ENCODE results near the gene CCNL2.

The CCNL2 gene

GRCh38 chr1:1391225-1391624, 7.9 kb downstream of the CCNL2 start (continued):
- TF ChIP-seq, protein P1, sequence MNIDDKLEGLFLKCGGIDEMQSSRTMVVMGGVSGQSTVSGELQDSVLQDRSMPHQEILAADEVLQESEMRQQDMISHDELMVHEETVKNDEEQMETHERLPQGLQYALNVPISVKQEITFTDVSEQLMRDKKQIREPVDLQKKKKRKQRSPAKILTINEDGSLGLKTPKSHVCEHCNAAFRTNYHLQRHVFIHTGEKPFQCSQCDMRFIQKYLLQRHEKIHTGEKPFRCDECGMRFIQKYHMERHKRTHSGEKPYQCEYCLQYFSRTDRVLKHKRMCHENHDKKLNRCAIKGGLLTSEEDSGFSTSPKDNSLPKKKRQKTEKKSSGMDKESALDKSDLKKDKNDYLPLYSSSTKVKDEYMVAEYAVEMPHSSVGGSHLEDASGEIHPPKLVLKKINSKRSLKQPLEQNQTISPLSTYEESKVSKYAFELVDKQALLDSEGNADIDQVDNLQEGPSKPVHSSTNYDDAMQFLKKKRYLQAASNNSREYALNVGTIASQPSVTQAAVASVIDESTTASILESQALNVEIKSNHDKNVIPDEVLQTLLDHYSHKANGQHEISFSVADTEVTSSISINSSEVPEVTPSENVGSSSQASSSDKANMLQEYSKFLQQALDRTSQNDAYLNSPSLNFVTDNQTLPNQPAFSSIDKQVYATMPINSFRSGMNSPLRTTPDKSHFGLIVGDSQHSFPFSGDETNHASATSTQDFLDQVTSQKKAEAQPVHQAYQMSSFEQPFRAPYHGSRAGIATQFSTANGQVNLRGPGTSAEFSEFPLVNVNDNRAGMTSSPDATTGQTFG (tag by site-specific recombination; IDR thresholded peaks at IDR 0.05; ENCODE audit: borderline replicate concordance), result no peak
- TF ChIP-seq ZNF138 (tag by site-specific recombination; IDR thresholded peaks at IDR 0.05; ENCODE audit: borderline replicate concordance), result no peak
- no peak for TF ChIP-seq SETDB1 (IDR thresholded peaks at IDR 0.05; ENCODE audit: insufficient read length, low read length)
- no peak for TF ChIP-seq ZNF157 (tag by site-specific recombination; IDR thresholded peaks at IDR 0.05)
- no peak for TF ChIP-seq ZNF366 (tag by site-specific recombination; conservative IDR thresholded peaks at IDR 0.05)

GRCh38 chr1:1390675-1391074, 8.5 kb downstream of the CCNL2 start:
- CTCF ChIA-PET, result interaction anchor here (0.6 to 2.2 kb wide), 2 partner anchors 13 to 18 kb away, joined by 4 to 9 read pairs; no protein-coding TSS in a partner anchor
- H3K4me3 ChIP-seq (ENCODE audit: low read depth, low read length), result no peak overlapping the region
- POLR2A ChIA-PET, result interaction anchor here (1.2 kb wide), 1 partner anchor 9 kb away, joined by 3 read pairs; no protein-coding TSS in a partner anchor
- H3K4me1 ChIP-seq (ENCODE audit: control insufficient read depth, insufficient read depth, low read length), result no peaks in the 10 kb centered on the region
- H3K27ac ChIP-seq (ENCODE audit: extremely low read depth, low read depth, low read length), result no peak overlapping the region
- no peaks in the 10 kb centered on the region for H3K9me3 ChIP-seq (ENCODE audit: control insufficient read depth, insufficient read depth, low read depth, low read length)
- H3K36me3 ChIP-seq (ENCODE audit: control insufficient read depth in 2 of 2, insufficient read depth in 1 of 2, low read length in 2 of 2), result peaks cover 70 to 100% of the 10 kb centered on the region in 2 experiments
- TF ChIP-seq ZNF350 (tag by site-specific recombination; IDR thresholded peaks at IDR 0.05) (no peak), ZNF239 (tag by site-specific recombination; IDR thresholded peaks at IDR 0.05) (no peak), ZNF341 (tag by site-specific recombination; IDR thresholded peaks at IDR 0.05; ENCODE audit: low read depth) (no peak)

DNA sequence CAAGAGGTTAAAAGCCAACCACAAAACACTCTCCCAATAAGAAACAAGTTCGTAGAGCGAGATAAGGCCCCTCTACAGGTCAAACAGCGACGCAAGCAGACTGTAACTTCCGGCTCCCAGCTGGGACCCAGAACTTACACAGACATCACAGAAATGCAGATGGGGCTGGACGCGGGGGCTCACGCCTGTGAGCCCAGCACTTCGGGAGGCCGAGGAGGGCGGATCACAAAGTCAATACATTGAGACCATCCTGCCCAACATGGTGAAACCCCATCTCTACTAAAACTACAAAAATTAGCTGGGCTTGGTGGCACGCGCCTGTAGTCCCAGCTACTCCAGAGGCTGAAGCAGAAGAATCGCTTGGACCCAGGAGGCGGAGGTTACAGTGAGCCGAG, 11.1 kb downstream of the CCNL2 start:
- ChIA-PET POLR2A (interaction anchor here (0.6 to 4.6 kb wide), 4 partner anchors 10 to 56 kb away, joined by 4 to 15 read pairs (median 5); partner anchors contain the start of genes AURKAIP1 and CCNL2), CTCF (no interaction called here)
- Histone ChIP-seq H3K4me3 (ENCODE audit: low read depth, low read length) (no peak overlapping the region), H3K9me3 (ENCODE audit: control insufficient read depth, insufficient read depth, low read depth, low read length) (no peaks in the 10 kb centered on the region), H3K27ac (ENCODE audit: extremely low read depth, low read depth, low read length) (no peak overlapping the region), H3K4me1 (ENCODE audit: control insufficient read depth, insufficient read depth, low read length) (no peaks in the 10 kb centered on the region), H3K36me3 (ENCODE audit: control insufficient read depth in 2 of 2, insufficient read depth in 1 of 2, low read length in 2 of 2) (peaks cover 51 to 91% of the 10 kb centered on the region in 2 experiments)
- no peak for TF ChIP-seq ZBTB26 (tag by site-specific recombination; optimal IDR thresholded peaks at IDR 0.05)

DNA sequence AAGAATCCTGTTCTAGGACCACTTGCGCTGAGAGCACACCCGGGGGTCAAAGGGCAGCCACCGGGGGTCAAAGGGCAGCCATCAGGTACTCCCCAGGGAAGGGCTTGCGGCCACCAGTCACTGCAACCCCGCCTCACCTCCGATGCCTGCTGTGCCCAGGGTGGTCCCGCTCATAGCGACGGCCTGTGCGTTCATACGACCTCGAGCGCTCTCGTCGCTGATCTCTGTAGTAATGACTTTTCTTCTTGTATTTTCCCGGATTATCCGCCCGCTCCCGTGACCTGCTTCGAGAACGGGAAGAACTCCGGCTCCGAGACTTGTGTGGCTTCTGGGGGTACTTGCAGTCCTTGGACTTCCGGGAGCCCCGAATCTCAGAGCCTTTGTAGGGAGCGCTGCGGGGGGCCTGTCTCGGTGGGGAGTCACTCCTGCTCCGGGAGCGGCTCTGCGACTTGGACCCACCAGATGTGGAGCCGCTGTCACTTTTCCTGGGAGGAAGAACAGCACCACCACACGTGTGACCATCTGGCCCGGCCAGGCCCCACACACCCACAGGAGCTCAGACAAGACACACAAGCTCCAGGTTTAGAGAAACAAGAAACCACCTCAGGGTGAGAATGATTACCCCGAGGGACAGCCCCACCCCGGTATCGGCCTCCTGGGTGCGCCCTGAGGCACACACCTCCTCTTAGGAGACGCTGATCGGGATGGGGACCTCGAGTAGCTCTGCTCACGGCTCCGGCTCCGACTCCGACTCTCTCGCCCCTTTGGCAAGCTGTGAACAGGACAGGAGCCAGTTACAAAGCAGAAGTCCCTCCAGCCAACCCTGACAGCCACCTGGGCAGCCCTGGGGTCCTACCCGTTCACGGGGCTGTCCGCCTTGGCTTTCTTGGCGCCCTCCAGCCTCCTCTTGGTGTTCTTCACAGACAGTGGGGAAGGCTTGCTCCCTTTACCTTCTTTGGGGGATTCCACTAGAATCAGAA, 11.7 kb downstream of the CCNL2 start:
- POLR2A ChIA-PET, result interaction anchor here (0.6 to 4.6 kb wide), 3 partner anchors 9 to 68 kb away, joined by 4 to 15 read pairs (median 4); partner anchors contain the start of gene CCNL2
- Histone ChIP-seq H3K27ac (ENCODE audit: extremely low read depth, low read depth, low read length) (no peak overlapping the region), H3K4me3 (ENCODE audit: low read depth, low read length) (no peak overlapping the region), H3K9me3 (ENCODE audit: control insufficient read depth, insufficient read depth, low read depth, low read length) (no peaks in the 10 kb centered on the region), H3K4me1 (ENCODE audit: control insufficient read depth, insufficient read depth, low read length) (no peaks in the 10 kb centered on the region), H3K36me3 (ENCODE audit: control insufficient read depth in 2 of 2, insufficient read depth in 1 of 2, low read length in 2 of 2) (peaks cover 45 to 84% of the 10 kb centered on the region in 2 experiments)
- CTCF ChIA-PET, result interaction anchor here (1.1 to 1.5 kb wide), 2 partner anchors 15 to 43 kb away, joined by 3 to 5 read pairs; no protein-coding TSS in a partner anchor
- TF ChIP-seq, protein P2, sequence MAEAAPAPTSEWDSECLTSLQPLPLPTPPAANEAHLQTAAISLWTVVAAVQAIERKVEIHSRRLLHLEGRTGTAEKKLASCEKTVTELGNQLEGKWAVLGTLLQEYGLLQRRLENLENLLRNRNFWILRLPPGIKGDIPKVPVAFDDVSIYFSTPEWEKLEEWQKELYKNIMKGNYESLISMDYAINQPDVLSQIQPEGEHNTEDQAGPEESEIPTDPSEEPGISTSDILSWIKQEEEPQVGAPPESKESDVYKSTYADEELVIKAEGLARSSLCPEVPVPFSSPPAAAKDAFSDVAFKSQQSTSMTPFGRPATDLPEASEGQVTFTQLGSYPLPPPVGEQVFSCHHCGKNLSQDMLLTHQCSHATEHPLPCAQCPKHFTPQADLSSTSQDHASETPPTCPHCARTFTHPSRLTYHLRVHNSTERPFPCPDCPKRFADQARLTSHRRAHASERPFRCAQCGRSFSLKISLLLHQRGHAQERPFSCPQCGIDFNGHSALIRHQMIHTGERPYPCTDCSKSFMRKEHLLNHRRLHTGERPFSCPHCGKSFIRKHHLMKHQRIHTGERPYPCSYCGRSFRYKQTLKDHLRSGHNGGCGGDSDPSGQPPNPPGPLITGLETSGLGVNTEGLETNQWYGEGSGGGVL (tag by site-specific recombination; IDR thresholded peaks at IDR 0.05), result no peak
- TF ChIP-seq ZBTB6 (tag by site-specific recombination; IDR thresholded peaks at IDR 0.05) (0 out of 2 replicates have a peak, but pooled peaks have one; percentile 25), MEIS1 (CRISPR knock-in tag; IDR thresholded peaks at IDR 0.05; ENCODE audit: borderline replicate concordance) (no peak), FEZF1 (tag by site-specific recombination; IDR thresholded peaks at IDR 0.05) (no peak), ZNF768 (tag by site-specific recombination; IDR thresholded peaks at IDR 0.05) (no peak), CTCF (tag by site-specific recombination; IDR thresholded peaks at IDR 0.05) (no peak), TRIM28 (IDR thresholded peaks at IDR 0.05; ENCODE audit: borderline replicate concordance, low read length) (no peak), ZNF214 (tag by site-specific recombination; IDR thresholded peaks at IDR 0.05; ENCODE audit: borderline replicate concordance) (no peak)
